HUES48 (cell line): Measurements from ENCODE around the gene MYH16.
"Not testable (repeated sequence)": the region's sequence is repeated elsewhere in the genome, so short reads cannot be mapped to it uniquely, and the experiment has no call there.

Experiments used
- H3K27ac ChIP-seq: one replicate; pipeline ENCODE4 v1.7.0; 2013; ENCODE audit warnings: low read depth, low read length, inconsistent platforms
- H3K27me3 ChIP-seq: 2 replicates; pipeline ENCODE4 v1.6.1; 2013; ENCODE audit warnings: mild to moderate bottlenecking, low read length; ENCODE audit not compliant: control insufficient read depth, insufficient read depth
- H3K36me3 ChIP-seq: 2 replicates; pipeline ENCODE4 v1.6.1; 2013; ENCODE audit warnings: low read length; ENCODE audit not compliant: control insufficient read depth, insufficient read depth
- H3K4me1 ChIP-seq: 2 replicates; pipeline ENCODE4 v1.6.1; 2013; ENCODE audit warnings: mild to moderate bottlenecking, low read length; ENCODE audit not compliant: control insufficient read depth, insufficient read depth
- H3K4me3 ChIP-seq: 2 replicates; pipeline ENCODE4 v1.5.1; 2013; ENCODE audit warnings: mild to moderate bottlenecking, low read depth, low read length
- H3K9ac ChIP-seq: 2 replicates; pipeline ENCODE4 v1.6.1; 2013; ENCODE audit warnings: mild to moderate bottlenecking, low read depth, low read length, moderate library complexity
- H3K9me3 ChIP-seq: 2 replicates; pipeline ENCODE4 v1.6.1; 2013; ENCODE audit warnings: low read length; ENCODE audit not compliant: control insufficient read depth, insufficient read depth

Gene MYH16

DNA sequence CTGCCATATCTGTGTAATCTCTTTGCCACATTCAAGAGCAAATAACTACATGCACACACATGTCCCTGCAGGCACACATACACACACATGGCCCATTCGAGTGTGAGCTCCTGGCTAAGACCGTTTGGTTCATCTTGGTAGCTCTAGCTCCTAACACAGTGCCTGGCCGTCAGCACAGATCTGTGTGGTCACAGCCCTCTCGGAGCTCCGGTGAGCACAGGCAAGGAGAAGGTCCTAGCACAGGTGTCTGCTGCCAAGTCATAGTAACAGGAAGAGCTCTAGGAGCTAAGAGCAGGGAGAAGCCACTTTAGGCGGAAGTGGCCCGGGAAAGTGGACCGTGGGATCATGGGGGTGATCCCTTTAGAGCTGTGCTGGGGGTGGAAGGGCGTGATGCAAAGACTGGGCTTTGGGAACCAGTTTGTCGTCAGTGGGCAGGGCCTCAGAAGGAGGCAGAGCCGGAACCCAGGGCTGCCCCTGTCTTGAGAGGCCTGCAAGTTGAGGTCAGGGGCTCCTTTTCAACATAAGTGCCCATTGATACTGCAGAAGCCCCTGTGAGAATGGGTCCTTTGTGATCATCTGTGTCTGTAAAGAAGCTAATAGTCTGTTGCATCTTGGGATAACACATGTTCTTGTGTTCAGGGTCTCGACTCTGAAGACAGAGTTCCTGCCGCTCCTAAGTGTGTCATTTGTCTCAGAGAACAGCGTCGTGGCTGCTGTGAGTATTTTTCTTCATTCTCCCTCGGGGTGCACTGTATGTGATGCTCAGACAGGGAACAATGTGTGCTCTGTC is 85.3 kb downstream of the MYH16 start:
- Histone ChIP-seq H3K9me3 (no peaks in the 10 kb centered on the region), H3K27ac (no peak overlapping the region), H3K4me3 (no peak overlapping the region), H3K4me1 (no peaks in the 10 kb centered on the region), H3K27me3 (no peaks in the 10 kb centered on the region), H3K9ac (no peak overlapping the region), H3K36me3 (peaks cover 53% of the 10 kb centered on the region)

DNA sequence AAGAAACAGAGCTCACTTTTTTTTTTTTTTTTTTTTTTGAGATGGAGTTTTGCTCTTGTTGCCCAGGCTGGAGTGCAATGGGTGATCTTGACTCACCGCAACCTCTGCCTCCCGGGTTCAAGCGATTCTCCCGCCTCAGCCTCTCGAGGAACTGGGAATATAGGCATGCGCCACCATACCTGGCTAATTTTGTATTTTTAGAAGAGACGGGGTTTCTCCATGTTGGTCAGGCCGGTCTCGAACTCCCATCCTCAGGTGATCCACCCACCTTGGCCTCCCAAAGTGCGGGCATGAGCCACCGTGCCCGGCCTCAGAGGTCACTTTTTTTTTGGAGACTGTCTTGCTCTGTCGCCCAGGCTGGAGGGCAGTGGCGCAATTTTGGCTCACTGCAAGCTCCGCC is 85.9 kb downstream of the MYH16 start:
- H3K4me1 ChIP-seq, H3K9me3 ChIP-seq, H3K27ac ChIP-seq, H3K9ac ChIP-seq, H3K27me3 ChIP-seq, H3K4me3 ChIP-seq: not testable (repeated sequence)
- peaks cover 59% of the 10 kb centered on the region for H3K36me3 ChIP-seq

DNA sequence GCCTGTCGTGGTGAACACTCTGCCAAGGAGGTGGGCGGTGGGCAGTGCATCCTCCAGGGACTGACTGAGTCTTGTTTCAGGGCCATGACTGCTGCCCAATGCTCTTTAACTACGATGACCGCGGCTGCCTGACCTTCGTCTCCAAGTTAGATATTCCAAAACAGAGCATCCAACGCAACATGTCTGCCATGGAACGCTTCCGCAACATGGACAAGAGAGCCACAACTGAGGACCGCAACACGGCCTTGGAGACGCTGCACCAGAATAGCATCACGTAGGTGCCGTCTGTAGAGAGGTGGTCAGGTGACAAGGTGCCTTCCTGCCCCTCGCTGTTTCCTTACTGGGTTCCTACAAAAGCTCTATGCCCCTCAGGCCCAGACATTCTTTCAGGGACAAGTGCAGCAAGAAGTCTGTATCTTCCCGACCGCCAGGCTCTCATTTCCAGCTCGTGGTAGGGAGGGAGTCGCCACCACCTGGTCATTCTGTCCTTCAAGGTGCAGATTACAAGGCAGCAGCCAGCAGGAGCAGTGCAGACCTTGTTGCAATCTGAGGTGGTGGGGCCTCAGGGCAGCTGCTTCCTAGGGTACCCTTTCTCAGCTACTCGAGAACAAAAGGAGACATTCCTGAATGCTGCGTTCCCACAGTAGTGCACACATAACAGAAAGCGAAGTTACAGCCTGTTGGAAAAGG is 87.0 kb downstream of the MYH16 start:
- H3K4me3 ChIP-seq: no peak overlapping the region
- H3K36me3 ChIP-seq: peaks cover 62% of the 10 kb centered on the region
- H3K27ac ChIP-seq: no peak overlapping the region
- no peaks in the 10 kb centered on the region for H3K27me3 ChIP-seq
- no peaks in the 10 kb centered on the region for H3K4me1 ChIP-seq
- no peaks in the 10 kb centered on the region for H3K9me3 ChIP-seq
- H3K9ac ChIP-seq: no peak overlapping the region
